ENCODE measurements around the gene OAT.

DNA sequence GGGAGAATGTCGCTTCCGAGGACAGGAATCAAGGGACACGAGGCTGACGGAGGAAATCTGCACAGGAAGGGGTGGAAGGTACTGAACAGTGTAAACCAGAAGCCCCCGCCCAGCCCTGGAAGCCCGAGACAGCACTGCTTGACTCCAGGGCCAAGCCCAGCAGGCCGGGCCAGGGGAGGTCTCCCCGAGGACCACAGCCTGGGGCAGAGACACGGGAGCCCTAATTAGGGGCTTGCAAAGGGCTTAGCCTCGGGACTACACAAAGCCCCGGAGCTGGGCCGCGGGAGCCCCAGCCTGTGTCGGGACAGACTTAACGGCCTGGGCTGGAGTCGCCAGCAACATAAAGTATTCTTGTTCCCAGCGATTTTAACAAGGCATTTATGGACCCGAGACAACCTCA, 50.8 kb downstream of the OAT start:
- TF ChIP-seq CTCF (IDR thresholded peaks at IDR 0.05; ENCODE audit: low read depth, low read length, missing input control) (no peak), YY1 (IDR thresholded peaks at IDR 0.05) (no peak), REST (IDR thresholded peaks at IDR 0.05) (no peak), ZBTB33 (IDR thresholded peaks at IDR 0.05) (no peak), ATF3 (IDR thresholded peaks at IDR 0.05) (no peak)
